K562 (cell line): ENCODE results near the gene PRRT1. TPM values are rescaled to one million over a fixed set of nuclear protein-coding genes. Genes with fewer than 3 reads are reported as not detected.
A peak's percentile ranks its signal among the peaks of the same experiment; 100 is the strongest.

Experiments
- ATAC-seq: fragments of 200-7000 bp; cut with Tn5 transposase; 3 replicates; pipeline ENCODE4 v1.9.1; 2020; ENCODE audit warnings: moderate library complexity
- BruUV-seq: library from RNA; stranded (reverse); fragments of 400-500 nt; replicated peaks from 2 replicates; lab custom pipeline; 2021; lab: Mats Ljungman, UMichigan
- CTCF ChIA-PET: fragments of 300-600 bp; formaldehyde crosslinking; extraction: SDS; loops from one replicate; lab custom pipeline; 2021; ENCODE audit warnings: low intra/inter-chr PET ratio; lab: Yijun Ruan, JAX
- POLR2A ChIA-PET: fragments of 300-600, 350-650 bp; sonication (Branson Sonifier 250); formaldehyde crosslinking; extraction: SDS; loops from one replicate; lab custom pipeline; 2021; ENCODE audit warnings: antibody characterized with exemption, inconsistent platforms; lab: Yijun Ruan, JAX
- DNase-seq, 4 experiments: peaks; one replicate each; pipeline versions ENCODE4 v3.0.0 to v3.0.0-alpha.2; 2011 to 2018; ENCODE audit warnings: low spot score in 3 of 4, mixed read lengths in 3 of 4; ENCODE audit errors: extremely low read depth in 1 of 4
- FAIRE-seq: peaks from 2 replicates; lab custom pipeline; 2011; peaks lifted over from hg19 to GRCh38; lab: Jason Lieb, UNC
- H2AFZ ChIP-seq: 2 replicates; pipeline ENCODE4 v1.6.0; 2011; ENCODE audit warnings: low read depth, low read length, control low read depth, inconsistent platforms
- H3K27ac ChIP-seq: fragments of 200-600 bp; 3 replicates; pipeline ENCODE4 v1.8.0; 2011; ENCODE audit warnings: low read depth, mild to moderate bottlenecking, control low read depth, inconsistent platforms, low read length, moderate library complexity, mixed read lengths; ENCODE audit errors: extremely low read depth
- H3K27me3 ChIP-seq, 2 experiments: fragments of 300-600 bp in 1 of 2; 2 replicates in 1 of 2; 3 replicates in 1 of 2; pipeline versions ENCODE4 v1.6.0 to v1.8.0; 2011; ENCODE audit warnings: inconsistent platforms in 2 of 2, low read length in 2 of 2, mild to moderate bottlenecking in 1 of 2, mixed read lengths in 1 of 2, moderate library complexity in 1 of 2; ENCODE audit not compliant: control insufficient read depth in 2 of 2, insufficient read depth in 2 of 2
- H3K36me3 ChIP-seq: fragments of 300-600 bp; 3 replicates; pipeline ENCODE4 v1.8.0; 2011; ENCODE audit warnings: mild to moderate bottlenecking, low read length, inconsistent platforms; ENCODE audit not compliant: control insufficient read depth, insufficient read depth
- H3K4me1 ChIP-seq, 2 experiments: fragments of 200-600 bp in 1 of 2; replicated peaks in 1 of 2; 2 replicates in 1 of 2; 3 replicates in 1 of 2; pipeline versions ENCODE4 v1.5.1 to v1.8.0; 2011; ENCODE audit warnings: inconsistent platforms in 2 of 2, low read length in 2 of 2, mild to moderate bottlenecking in 1 of 2, mixed read lengths in 1 of 2, moderate library complexity in 1 of 2; ENCODE audit not compliant: control insufficient read depth in 2 of 2, insufficient read depth in 2 of 2
- H3K4me2 ChIP-seq: 2 replicates; pipeline ENCODE4 v1.6.1; 2011; ENCODE audit warnings: low read length, control low read depth, inconsistent platforms, mixed read lengths; ENCODE audit not compliant: insufficient read depth
- H3K4me3 ChIP-seq: fragments of 200-600 bp; sonication (generic), shearing (Covaris generic); 2 replicates; pipeline ENCODE4 v1.5.1; 2016; ENCODE audit warnings: control low read depth, inconsistent platforms
- H3K79me2 ChIP-seq: fragments of 200-600 bp; 3 replicates; pipeline ENCODE4 v1.8.0; 2011; ENCODE audit warnings: low read length, inconsistent platforms; ENCODE audit not compliant: control insufficient read depth, insufficient read depth
- H3K9ac ChIP-seq, 2 experiments: 2 replicates each; pipeline versions ENCODE4 v1.6.0 to v1.6.1; 2011; ENCODE audit warnings: low read depth in 2 of 2, low read length in 2 of 2, control low read depth in 1 of 2, inconsistent platforms in 1 of 2, mild to moderate bottlenecking in 1 of 2, mixed read lengths in 1 of 2; ENCODE audit not compliant: insufficient read depth in 1 of 2
- H3K9me1 ChIP-seq: one replicate; pipeline ENCODE4 v1.6.0; 2011; ENCODE audit warnings: inconsistent platforms, mild to moderate bottlenecking, low read length, moderate library complexity; ENCODE audit not compliant: control insufficient read depth, insufficient read depth
- H3K9me3 ChIP-seq: replicated peaks from 2 replicates; pipeline ENCODE4 v1.5.1; 2011; ENCODE audit warnings: low read depth, low read length, inconsistent platforms; ENCODE audit not compliant: control insufficient read depth, insufficient read depth
- H4K20me1 ChIP-seq: replicated peaks from 2 replicates; pipeline ENCODE4 v1.6.1; 2011; ENCODE audit warnings: low read length, inconsistent platforms, mixed read lengths; ENCODE audit not compliant: control insufficient read depth, insufficient read depth
- CBFA2T3 ChIP-seq: fragments of 450-650 bp; IDR thresholded peaks from 2 replicates; pipeline ENCODE4 v1.6.1; 2017
- CC2D1A ChIP-seq: fragments of 450-650 bp; IDR thresholded peaks from 2 replicates; pipeline ENCODE4 v1.6.1; 2017; ENCODE audit warnings: mild to moderate bottlenecking
- CTBP1 ChIP-seq: fragments of 450-650 bp; IDR thresholded peaks from 2 replicates; pipeline ENCODE4 v1.6.1; 2016; ENCODE audit warnings: borderline replicate concordance
- CUX1 ChIP-seq: fragments of 200-800 bp; sonication (Bioruptor generic); IDR thresholded peaks from 2 replicates; pipeline ENCODE4 v1.6.1; 2016; ENCODE audit warnings: missing genetic modification characterization, missing compliant biosample characterization
- E2F1 ChIP-seq: sonication (generic); formaldehyde crosslinking; IDR thresholded peaks from 2 replicates; pipeline ENCODE4 v1.8.1; 2023; ENCODE audit warnings: mild to moderate bottlenecking, missing genetic modification reagents, moderate library complexity
- FOXJ3 ChIP-seq: sonication (generic); formaldehyde crosslinking; IDR thresholded peaks from 2 replicates; pipeline ENCODE4 v1.4.0; 2020; ENCODE audit warnings: mild to moderate bottlenecking, missing genetic modification reagents
- KDM2B ChIP-seq: fragments of 250-450 bp; sonication (Bioruptor Pico); IDR thresholded peaks from 2 replicates; pipeline ENCODE4 v1.8.0; 2021; ENCODE audit warnings: mild to moderate bottlenecking, moderate library complexity
- MAX ChIP-seq: sonication (generic); formaldehyde crosslinking; IDR thresholded peaks from 2 replicates; pipeline ENCODE4 v1.9.0; 2022; ENCODE audit warnings: mild to moderate bottlenecking, missing genetic modification reagents
- PHF21A ChIP-seq: fragments of 450-650 bp; IDR thresholded peaks from 2 replicates; pipeline ENCODE4 v1.6.1; 2017; ENCODE audit warnings: low read depth, borderline replicate concordance
- POLR2AphosphoS5 ChIP-seq: IDR thresholded peaks from 2 replicates; pipeline ENCODE4 v1.6.1; 2011; ENCODE audit warnings: mild to moderate bottlenecking, low read depth, low read length, moderate library complexity; ENCODE audit not compliant: control insufficient read depth, insufficient read depth
- RAD21 ChIP-seq, 2 experiments: fragments of 250-450 bp in 1 of 2; fragments of 450-650 bp in 1 of 2; sonication (Bioruptor Pico) in 1 of 2; formaldehyde crosslinking in 1 of 2; IDR thresholded peaks in 1 of 2; conservative IDR thresholded peaks in 1 of 2; 2 replicates each; pipeline versions ENCODE4 v1.4.0 to v1.8.0; 2020 to 2022; ENCODE audit warnings: mild to moderate bottlenecking in 2 of 2, moderate library complexity in 1 of 2
- RCOR1 ChIP-seq, 2 experiments: IDR thresholded peaks; 2 replicates each; pipeline ENCODE4 v1.6.1; 2012; ENCODE audit warnings: low read depth in 2 of 2, low read length in 2 of 2, borderline replicate concordance in 1 of 2, improper control_type of control experiment in 1 of 2
- SRSF1 ChIP-seq: fragments of 200-400 bp; formaldehyde crosslinking; IDR thresholded peaks from 2 replicates; pipeline ENCODE4 v1.6.1; 2017; ENCODE audit warnings: mild to moderate bottlenecking, low read depth, low read length, moderate library complexity
- ZNF75A ChIP-seq: fragments of 450-650 bp; formaldehyde crosslinking; IDR thresholded peaks from 2 replicates; pipeline ENCODE4 v1.4.0; 2020; ENCODE audit warnings: mild to moderate bottlenecking
- WGBS: fragments of 100-300 bp; shearing (Covaris generic); methylation state at CpG from one replicate; pipeline ENCODE4 v1.1.6; 2016; ENCODE audit warnings: low coverage, mixed read lengths; ENCODE audit not compliant: insufficient coverage; ENCODE audit errors: missing lambda C conversion rate; 5-methylcytosine and 5-hydroxymethylcytosine counted together
- in situ Hi-C: fragments of 300-500 bp; cut with MboI; formaldehyde crosslinking; loops from 4 replicates; pipeline ENCODE4 v1.15.0; 2018; ENCODE audit warnings: inconsistent platforms, mixed read lengths
- intact Hi-C: fragments of 100-400 bp; cut with micrococcal nuclease; formaldehyde crosslinking; loops from 2 replicates; pipeline ENCODE4 v1.14.2; 2022
- polyA plus RNA-seq, 8 experiments: library from polyadenylated mRNA; depleted of rRNA in 4 of 8; stranded (reverse) in 5 of 8; unstranded in 3 of 8; fragments of >200 nt; fragmentation: Nextera tagmentation in 2 of 8; fragmentation: Illumina TruSeq in 1 of 8; extraction: Ambion mirVana in 2 of 8; extraction: Trizol in 1 of 8; gene quantifications; 2 replicates each; pipeline versions ENCODE4 v1.2.1 to v1.2.3, GENCODE V29; 2011 to 2014; ENCODE audit warnings: inconsistent platforms in 1 of 8, missing spikeins in 1 of 8
- total RNA-seq, 7 experiments: library from RNA; depleted of rRNA in 6 of 7; stranded (reverse); fragments of >200 nt in 6 of 7; fragmentation: Illumina TruSeq in 2 of 7; extraction: Trizol in 2 of 7; gene quantifications; 2 replicates each; pipeline versions ENCODE4 v1.2.1 to v1.2.3, GENCODE V29; 2011 to 2021; ENCODE audit warnings: low replicate concordance in 1 of 7

Gene PRRT1
- total and polyA plus RNA-seq, 9 of the 15 experiments (the other 6 are each of a cell fraction or from before 2014, with no cell fraction given): 0.14 to 3.5 (median 0.41) TPM

GRCh38 chr6:32113386-32114352, 38.1 kb downstream of the PRRT1 start:
- no peak overlapping the region for H2AFZ ChIP-seq
- no peak overlapping the region for H3K4me2 ChIP-seq
- peaks cover 31% of the 10 kb centered on the region for H3K36me3 ChIP-seq
- WGBS: 51% methylated on average over 9 of the region's 9 CpGs
- intact Hi-C loops (loop anchor here (10.0 kb wide), 1 partner anchor 301 kb away; no protein-coding TSS in a partner anchor), in situ Hi-C loops (no loop called here)
- H3K27me3 ChIP-seq: peaks cover 0 to 4% of the 10 kb centered on the region in 2 experiments; a peak in 2 of 5 replicates
- FAIRE-seq (peak; percentile 32), ATAC-seq (peak; percentile 51), DNase-seq (peak; percentile 63 to 73 (median 67))
- ChIA-PET POLR2A (interaction anchor here (0.6 to 1.7 kb wide), 5 partner anchors 10 to 27 kb away, joined by 3 to 6 read pairs (median 4); partner anchors contain the start of gene ATF6B), CTCF (no interaction called here)
- H3K9ac ChIP-seq: peak overlapping the region in 1 of 2 experiments; percentile 57; a peak in 2 of 4 replicates
- no peaks in the 10 kb centered on the region for H4K20me1 ChIP-seq
- no peak overlapping the region for H3K27ac ChIP-seq
- BruUV-seq: no TSS peak
- peaks cover 3% of the 10 kb centered on the region for H3K9me1 ChIP-seq
- no peaks in the 10 kb centered on the region for H3K79me2 ChIP-seq
- H3K9me3 ChIP-seq: no peaks in the 10 kb centered on the region
- peaks cover 16 to 28% of the 10 kb centered on the region in 2 experiments for H3K4me1 ChIP-seq
- H3K4me3 ChIP-seq: no peak overlapping the region
- peak; percentile 62; the same call in 1 of the 2 replicates for TF ChIP-seq CTBP1
- TF ChIP-seq E2F1: no peak
- peak; percentile 15; the same call in 1 of the 2 replicates for TF ChIP-seq CC2D1A
- no peak for TF ChIP-seq KDM2B (CRISPR knock-in tag)
- no peak for TF ChIP-seq PHF21A
- TF ChIP-seq RCOR1 (IDR thresholded peaks at IDR 0.05; ENCODE audit: borderline replicate concordance in 1 of 2, low read depth in 2 of 2, low read length in 2 of 2): peak in 1 of 2 experiments; percentile 55; a peak in 1 of 4 replicates
- no peak for TF ChIP-seq CUX1 (CRISPR knock-in tag)
- TF ChIP-seq FOXJ3 (CRISPR knock-in tag): peak; percentile 96
- 0 out of 2 replicates have a peak, but pooled peaks have one; percentile 10 for TF ChIP-seq POLR2AphosphoS5
- TF ChIP-seq MAX (CRISPR knock-in tag): 0 out of 2 replicates have a peak, but pooled peaks have one; percentile 18
- no peak for TF ChIP-seq SRSF1
- no peak for TF ChIP-seq CBFA2T3
- peak; percentile 48 to 62 for TF ChIP-seq RAD21 (CRISPR knock-in tag; conservative IDR thresholded peaks at IDR 0.05 in 1 of 2, IDR thresholded peaks at IDR 0.05 in 1 of 2)
- no peak for TF ChIP-seq ZNF75A (CRISPR knock-in tag)
